ENCODE data around the gene IL37.

- TF ChIP-seq CTCF (IDR thresholded peaks at IDR 0.05 in 8 of 11, conservative IDR thresholded peaks at IDR 0.05 in 3 of 11) (no peak), POLR2A (IDR thresholded peaks at IDR 0.05) (no peak), POLR2AphosphoS5 (IDR thresholded peaks at IDR 0.05) (no peak)
Observed at GRCh38 chr2:112867701-112868631, 43.0 kb upstream of the IL37 start.
